HG03520 (cell line): ENCODE data around the gene GRHPR.
"Not testable (repeated sequence)": the region's sequence is repeated elsewhere in the genome, so short reads cannot be mapped to it uniquely, and the experiment has no call there.

Experiments
- ATAC-seq: cut with Tn5 transposase; IDR thresholded peaks from one replicate; pipeline ENCODE4 v1.9.1; 2021; ENCODE audit warnings: mild to moderate bottlenecking, moderate library complexity; ENCODE audit not compliant: unreplicated experiment

The GRHPR gene

GRCh38 chr9:37444890-37445289 lies 22.4 kb downstream of the GRHPR start:
- ATAC-seq, result no peak

GRCh38 chr9:37445832-37446231 lies 23.3 kb downstream of the GRHPR start:
- ATAC-seq, result no peak

DNA sequence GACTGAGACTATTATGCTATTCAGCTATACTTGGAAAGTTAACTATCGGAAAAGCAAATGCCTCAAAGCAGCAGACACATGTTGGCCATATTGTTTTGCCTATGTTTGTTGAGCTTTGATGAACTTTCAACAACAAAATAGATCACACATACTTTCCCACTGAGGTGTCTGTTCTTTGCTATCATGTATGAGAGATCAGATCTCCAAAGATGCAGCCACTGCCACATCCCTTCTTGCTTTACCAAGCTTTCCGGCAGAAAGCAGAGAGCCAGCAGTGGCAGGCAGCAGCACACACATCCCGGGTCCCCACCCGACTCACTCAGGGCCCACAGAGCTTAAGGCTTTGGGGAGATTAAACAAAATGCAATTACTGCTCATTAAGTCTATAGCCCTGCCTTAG lies 23.9 kb downstream of the GRHPR start:
- ATAC-seq, result no peak

- ATAC-seq, result no peak
Measured at GRCh38 chr9:37447111-37447510, 24.6 kb downstream of the GRHPR start.

GRCh38 chr9:37449862-37450632 lies 27.6 kb downstream of the GRHPR start:
- no peak for ATAC-seq

GRCh38 chr9:37451628-37452027 lies 29.1 kb downstream of the GRHPR start:
- ATAC-seq, result no peak

DNA sequence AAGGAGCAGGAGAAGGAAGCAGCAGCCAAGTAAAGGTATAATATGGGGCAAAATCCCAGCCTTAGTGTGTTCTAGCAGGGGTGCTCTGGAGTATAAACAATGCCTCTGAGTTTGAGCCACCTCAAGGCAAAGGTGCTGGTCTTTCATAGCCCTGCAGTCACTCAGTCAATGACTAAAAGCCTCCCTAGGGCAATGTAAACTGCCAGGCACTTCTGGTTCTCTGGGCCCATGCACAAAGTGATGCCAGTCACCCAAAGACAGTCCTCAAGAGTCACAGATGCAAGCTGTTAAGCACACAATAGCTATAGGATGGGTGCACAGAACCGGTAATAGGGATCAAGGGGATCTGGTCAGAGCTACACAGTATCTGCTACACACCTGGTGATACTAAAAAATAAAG lies 30.1 kb downstream of the GRHPR start:
- ATAC-seq, result no peak

- ATAC-seq, result no peak
Measured at GRCh38 chr9:37453827-37454226, 31.3 kb downstream of the GRHPR start.

GRCh38 chr9:37454238-37454637 lies 31.7 kb downstream of the GRHPR start:
- no peak for ATAC-seq

GRCh38 chr9:37455884-37456647 lies 33.6 kb downstream of the GRHPR start:
- no peak for ATAC-seq

- no peak for ATAC-seq
Measured at GRCh38 chr9:37456817-37457216, 34.3 kb downstream of the GRHPR start.

DNA sequence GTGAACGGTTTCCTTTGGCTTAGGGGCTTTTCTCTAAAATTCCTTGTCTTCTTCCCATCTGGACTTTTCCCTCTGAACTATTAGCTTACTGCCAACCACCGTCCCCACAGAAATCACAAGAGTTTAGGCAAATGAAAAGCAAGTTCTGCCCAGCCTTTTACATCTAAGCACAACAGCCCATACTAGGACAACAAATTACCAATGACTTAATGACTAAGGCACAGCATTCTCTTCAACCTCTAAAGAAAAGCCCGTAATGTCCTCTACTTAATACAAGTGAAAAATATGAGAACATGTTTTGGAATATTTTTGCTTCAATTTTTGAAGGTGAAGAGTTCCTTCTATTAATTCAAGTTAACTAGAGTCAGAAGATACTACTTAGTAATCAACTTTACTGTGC lies 41.5 kb downstream of the GRHPR start:
- no peak for ATAC-seq

GRCh38 chr9:37464426-37465248 lies 42.1 kb downstream of the GRHPR start:
- peak; percentile 36 for ATAC-seq

GRCh38 chr9:37465249-37466036 lies 42.9 kb downstream of the GRHPR start, which contains the start of gene ZBTB5:
Gene ZBTB5, minus strand, starts transcription at chr9:37465450. Its CDS starts 22,899 bp downstream, at chr9:37442551.
- peak; percentile 82 for ATAC-seq

DNA sequence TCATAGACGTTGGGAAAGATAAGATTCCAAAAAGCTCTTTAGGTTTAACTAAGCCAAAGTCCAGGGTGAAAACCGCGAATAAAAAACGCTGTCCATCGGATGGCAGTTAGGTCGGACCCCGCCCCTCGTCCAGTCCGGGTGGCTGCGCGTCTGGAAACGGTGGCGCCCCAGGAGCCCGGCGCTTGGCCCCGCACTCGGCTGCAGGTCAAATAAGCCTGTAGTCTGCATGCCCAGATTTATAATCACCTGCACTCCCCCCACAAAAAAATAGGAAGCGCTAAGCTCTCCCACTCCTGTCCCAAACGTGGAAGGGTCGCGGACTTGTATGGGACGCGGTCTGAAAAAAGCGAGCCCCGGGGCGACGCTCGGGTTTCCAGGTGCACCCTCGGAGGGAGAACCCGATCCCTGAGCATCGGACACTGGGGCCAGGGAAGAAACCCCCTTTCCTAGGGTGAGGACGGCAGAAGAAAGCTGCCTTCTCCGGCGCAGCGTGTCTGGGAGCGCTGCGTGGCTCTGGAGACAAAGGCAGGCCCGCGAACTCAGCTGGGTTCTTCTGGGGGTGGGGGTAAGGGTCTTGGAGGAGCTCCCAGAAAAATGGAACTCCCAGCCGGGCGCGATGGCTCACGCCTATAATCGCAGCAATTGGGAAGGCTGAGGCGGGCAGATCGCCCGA lies 43.7 kb downstream of the GRHPR start:
- no peak for ATAC-seq

GRCh38 chr9:37467530-37467929 lies 45.0 kb downstream of the GRHPR start:
- ATAC-seq, result not testable (repeated sequence)

DNA sequence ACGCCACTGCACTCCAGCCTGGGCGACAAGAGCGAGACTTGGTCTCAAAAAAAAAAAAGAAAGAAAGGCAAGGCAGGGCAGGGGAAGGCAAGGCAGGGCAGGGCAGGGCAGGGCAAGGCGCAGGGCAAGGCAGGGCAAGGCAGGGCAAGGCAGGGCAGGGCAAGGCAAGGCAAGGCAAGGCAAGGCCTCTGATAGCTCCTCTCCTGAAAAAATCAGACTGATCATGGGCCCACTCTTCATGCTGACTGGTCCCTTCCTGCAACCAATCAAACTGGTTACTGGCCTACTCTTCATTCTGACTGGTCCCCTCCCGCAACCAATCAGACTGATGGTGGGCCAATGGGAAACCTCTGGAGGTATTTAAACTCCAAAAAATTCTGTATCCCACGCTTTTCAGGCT lies 46.1 kb downstream of the GRHPR start:
- no peak for ATAC-seq

DNA sequence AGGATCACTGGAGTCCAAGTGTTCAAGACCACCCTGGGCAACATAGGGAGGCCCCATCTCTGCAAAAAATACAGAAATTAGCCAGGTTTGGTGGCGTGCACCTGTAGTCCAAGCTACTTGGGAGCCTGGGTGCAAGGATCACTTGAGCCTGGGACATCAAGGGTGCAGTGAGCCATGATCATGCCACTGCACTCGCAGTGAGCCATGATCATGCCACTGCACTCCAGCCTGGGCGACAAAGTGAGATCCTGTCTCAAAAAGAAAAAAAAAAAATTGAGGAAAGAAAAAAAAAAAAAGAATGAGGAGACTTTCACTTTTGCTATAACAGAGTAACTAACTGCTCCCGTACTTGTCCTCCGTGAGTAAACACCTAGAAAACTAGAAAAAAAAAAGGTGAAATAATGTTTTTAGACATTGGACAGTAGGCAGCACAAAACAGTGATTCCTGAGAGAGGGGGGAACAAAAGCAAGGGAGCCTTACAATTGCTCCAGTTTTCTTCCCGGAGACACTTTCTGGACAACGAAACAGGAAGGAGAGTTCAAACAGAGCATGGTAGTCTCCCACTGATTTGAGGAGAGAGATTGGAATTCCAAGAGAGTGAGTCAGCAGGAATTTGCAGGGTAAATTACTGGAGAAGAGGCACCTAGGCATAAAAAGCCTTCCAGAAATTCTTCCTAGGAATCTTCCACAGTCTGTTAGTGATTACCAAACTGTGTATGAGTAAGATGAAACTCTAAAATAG lies 49.6 kb downstream of the GRHPR start:
- no peak for ATAC-seq

GRCh38 chr9:37473982-37474381 lies 51.5 kb downstream of the GRHPR start:
- ATAC-seq, result not testable (repeated sequence)
